ENCODE results near the gene CPNE2.

The CPNE2 gene

DNA sequence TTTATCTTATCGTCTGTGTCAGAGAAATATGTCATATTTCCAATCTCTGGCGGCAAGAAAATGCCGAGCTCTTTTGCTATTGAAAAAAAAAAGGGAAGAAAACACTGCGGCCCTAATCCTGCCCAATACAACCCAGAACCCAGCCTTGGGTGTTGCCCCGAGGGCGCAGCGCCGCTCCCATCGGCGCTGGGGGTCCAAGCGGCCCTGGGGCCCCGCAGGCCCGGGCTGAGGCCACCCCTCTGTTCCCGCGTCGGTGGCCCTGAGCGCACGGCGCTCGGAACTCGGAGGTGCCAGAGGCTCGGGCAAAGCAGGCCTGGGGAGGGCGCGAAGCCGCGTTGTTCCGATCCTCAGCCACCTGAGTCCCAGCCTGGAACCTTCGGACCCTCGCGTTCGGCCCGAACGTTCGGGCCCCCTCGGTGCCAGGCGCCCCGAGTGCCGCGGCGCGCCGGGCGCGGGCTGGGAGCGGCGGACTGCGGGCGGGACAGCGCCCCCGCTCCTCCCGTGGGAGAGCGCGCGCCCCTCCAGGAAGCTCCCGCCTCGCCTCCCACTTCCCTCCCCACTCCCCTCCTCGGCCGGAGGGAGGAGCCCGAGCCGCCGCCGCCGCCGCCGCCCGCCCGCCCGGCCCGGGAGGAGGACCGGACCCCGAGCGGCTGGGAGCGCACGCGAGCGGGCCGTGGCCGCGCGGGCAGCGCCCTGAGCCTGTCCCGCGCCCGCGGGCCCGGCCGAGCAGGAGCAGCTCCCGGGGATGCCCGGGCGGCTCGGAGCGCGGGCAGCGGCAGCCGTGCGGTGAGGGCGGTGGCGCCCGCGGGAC, at the start of gene CPNE2:
TSS of gene CPNE2 (plus strand) at position 609 of the 811 bp plus-strand sequence. CDS start 18,160 bp downstream, outside the sequence.
- TF ChIP-seq, protein P1, sequence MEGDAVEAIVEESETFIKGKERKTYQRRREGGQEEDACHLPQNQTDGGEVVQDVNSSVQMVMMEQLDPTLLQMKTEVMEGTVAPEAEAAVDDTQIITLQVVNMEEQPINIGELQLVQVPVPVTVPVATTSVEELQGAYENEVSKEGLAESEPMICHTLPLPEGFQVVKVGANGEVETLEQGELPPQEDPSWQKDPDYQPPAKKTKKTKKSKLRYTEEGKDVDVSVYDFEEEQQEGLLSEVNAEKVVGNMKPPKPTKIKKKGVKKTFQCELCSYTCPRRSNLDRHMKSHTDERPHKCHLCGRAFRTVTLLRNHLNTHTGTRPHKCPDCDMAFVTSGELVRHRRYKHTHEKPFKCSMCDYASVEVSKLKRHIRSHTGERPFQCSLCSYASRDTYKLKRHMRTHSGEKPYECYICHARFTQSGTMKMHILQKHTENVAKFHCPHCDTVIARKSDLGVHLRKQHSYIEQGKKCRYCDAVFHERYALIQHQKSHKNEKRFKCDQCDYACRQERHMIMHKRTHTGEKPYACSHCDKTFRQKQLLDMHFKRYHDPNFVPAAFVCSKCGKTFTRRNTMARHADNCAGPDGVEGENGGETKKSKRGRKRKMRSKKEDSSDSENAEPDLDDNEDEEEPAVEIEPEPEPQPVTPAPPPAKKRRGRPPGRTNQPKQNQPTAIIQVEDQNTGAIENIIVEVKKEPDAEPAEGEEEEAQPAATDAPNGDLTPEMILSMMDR (conservative IDR thresholded peaks at IDR 0.05) = no peak
- H3K27ac ChIP-seq = peak within 1 kb of the TSS; percentile 69

DNA sequence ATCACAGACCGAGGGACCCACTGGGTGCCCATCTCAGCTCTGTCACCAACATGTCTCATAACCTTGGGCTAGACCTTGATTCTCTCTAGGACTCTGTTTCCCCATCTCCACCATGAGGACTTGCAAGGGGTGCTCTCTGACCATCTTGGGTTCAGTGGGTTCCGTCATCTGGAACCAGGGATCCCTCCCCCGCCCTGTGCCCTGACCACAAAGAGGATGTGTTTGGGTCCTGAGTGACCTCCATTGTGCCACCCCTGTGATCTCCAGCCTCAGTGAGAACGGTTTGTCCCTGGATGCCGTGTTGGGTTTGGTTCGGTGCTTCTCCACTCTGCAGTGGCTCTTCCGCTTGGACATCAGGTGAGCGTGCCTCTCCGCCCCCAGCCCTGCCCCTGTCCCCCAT, 49.1 kb upstream of the CPNE2 start:
- no peak overlapping the region for H3K27ac ChIP-seq

DNA sequence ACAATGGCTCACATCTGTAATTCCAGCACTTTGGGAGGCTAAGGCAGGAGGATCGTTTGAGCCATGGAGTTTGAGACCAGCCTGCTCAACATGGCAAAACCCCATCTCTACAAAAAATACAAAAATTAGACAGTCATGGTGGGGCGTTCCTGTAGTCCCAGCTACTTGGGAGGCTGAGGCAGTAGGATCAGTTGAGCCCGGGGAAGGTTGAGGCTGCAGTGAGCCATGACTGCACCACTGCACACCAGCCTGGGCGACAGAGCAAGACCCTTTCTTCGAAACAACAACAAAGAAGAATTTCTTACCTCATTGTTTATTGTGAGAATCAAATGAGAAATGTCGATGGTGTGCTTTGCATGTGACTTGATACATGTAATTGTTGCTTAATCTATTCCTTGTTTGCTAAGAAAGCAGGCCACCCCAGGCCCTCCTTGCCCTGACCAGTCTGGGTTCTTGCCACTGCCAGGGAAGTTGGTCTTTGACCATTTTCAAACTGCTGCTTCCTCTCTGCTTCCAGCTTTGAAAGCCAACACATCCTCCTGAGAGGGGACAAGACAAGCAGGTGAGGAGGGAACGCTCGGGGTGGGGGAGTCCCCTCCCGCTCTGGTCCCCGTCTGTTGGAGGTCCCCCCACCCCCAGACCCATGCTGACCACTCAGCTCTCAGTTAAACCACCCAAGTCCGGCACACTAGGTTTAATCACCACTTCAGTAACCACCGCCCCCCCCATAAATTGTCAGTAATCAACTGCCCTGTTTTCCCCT, 47.3 kb upstream of the CPNE2 start:
- TF ChIP-seq, protein P1 (conservative IDR thresholded peaks at IDR 0.05) = no peak
- no peak overlapping the region for H3K27ac ChIP-seq

More for the DNA sequence above, 49.1 kb upstream of the CPNE2 start:
- TF ChIP-seq, protein P1 (conservative IDR thresholded peaks at IDR 0.05) = no peak

DNA sequence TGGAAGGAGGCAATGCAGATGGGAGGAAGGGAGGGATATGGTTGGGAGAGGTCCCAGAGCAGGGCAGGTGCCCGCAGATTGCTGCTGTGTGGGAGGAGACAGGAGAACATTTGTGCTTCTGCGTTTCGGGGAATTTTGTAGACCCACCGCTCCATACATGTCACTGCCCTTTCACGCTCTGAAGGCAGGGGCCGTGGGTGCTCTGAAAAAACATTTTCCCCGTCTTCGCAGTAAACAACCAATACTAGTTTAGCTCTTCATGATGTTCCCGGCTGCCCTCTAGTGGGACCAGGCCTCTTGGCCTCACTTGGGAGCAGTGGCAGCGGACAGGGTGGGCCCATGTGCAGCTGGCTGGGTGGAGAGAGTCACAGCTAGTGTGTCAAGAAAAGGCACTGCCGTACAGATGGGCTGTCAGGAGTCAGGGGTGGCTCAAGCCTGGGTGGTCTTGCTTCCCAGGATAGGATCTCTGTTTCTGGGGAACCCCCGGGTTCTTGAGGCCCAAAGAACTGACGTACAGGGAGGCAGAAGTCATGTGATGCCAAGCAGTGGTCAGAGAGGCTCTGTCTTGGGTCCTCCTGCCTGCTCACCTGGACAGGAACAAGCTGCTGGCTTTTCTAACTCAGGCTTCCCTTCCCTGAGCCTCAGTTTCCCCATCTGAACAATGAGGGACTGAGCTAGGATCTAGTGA, 46.5 kb upstream of the CPNE2 start:
- no peak overlapping the region for H3K27ac ChIP-seq

DNA sequence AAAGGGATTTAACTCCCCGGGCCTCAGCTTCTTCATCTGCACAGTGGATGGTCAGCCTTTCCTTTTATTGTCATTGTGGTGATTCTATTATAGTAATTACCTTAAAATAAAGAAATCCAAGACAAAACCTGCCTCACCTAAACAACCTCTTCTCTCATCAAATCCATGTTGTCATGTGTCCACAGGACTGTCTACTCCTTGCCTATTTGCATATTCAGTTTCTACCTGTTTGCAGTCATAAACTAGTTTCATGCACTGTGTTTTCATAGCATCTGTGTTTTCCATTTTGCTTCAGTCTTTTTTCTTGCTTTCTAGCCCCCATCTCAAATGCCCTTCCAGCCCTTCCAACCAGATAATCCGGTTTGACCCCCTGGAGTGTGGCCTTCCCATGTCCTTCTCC, 44.3 kb upstream of the CPNE2 start:
- TF ChIP-seq, protein P1 (conservative IDR thresholded peaks at IDR 0.05) = no peak
- no peak overlapping the region for H3K27ac ChIP-seq

More for the DNA sequence above, 46.5 kb upstream of the CPNE2 start:
- TF ChIP-seq, protein P1 (conservative IDR thresholded peaks at IDR 0.05) = peak; percentile 51

DNA sequence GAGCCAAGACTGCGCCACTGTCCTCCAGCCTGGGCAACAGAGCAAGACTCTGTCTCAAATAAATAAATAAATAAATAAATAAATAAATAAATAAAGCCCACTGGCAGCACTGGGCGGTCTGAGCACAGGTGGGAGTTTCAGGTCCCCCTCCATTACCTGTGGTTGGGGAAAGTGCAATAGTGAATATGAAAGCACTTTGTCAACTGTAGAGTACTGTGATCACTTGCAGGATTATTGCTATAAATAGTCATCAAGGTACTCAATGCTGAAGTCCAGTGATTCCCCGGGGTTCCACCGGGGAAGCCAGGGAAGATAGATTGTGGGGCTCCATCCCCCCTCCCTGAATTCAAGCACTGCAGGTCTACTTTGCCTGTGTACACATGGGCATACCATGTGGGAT, 42.7 kb upstream of the CPNE2 start:
- TF ChIP-seq, protein P1 (conservative IDR thresholded peaks at IDR 0.05) = no peak

More for the DNA sequence above, 42.7 kb upstream of the CPNE2 start:
- H3K27ac ChIP-seq = no peak overlapping the region

All from VCaP (cell line).